Ramos (cell line): ENCODE data around the gene SIGLEC15.
"Not testable (repeated sequence)": the region's sequence is repeated elsewhere in the genome, so short reads cannot be mapped to it uniquely, and the experiment has no call there.

Source experiments
- in situ Hi-C: fragments of 300-500 bp; cut with MboI; formaldehyde crosslinking; loops from one replicate; pipeline ENCODE4 v1.14.3; 2022; ENCODE audit warnings: low sequenced_read_pairs; ENCODE audit not compliant: unreplicated experiment

SIGLEC15 gene

DNA sequence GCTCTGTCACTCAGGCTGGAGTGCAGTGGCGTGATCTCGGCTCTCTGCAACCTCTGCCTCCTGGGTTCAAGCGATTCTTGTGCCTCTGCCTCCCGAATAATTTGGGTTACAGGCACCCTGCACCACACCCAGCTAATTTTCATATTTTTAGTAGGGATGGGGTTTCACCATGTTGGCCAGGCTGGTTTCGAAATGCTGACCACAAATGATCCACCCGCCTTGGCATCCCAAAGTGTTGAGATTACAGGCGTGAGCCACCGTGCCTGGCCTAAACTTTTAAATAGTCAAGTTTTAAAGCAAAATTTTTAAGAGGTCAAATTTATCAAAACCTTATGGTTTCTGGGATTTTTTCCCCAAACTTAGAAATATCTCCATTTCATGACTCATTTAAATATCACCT, 6.7 kb upstream of the SIGLEC15 start:
- in situ Hi-C loops = not testable (repeated sequence)

DNA sequence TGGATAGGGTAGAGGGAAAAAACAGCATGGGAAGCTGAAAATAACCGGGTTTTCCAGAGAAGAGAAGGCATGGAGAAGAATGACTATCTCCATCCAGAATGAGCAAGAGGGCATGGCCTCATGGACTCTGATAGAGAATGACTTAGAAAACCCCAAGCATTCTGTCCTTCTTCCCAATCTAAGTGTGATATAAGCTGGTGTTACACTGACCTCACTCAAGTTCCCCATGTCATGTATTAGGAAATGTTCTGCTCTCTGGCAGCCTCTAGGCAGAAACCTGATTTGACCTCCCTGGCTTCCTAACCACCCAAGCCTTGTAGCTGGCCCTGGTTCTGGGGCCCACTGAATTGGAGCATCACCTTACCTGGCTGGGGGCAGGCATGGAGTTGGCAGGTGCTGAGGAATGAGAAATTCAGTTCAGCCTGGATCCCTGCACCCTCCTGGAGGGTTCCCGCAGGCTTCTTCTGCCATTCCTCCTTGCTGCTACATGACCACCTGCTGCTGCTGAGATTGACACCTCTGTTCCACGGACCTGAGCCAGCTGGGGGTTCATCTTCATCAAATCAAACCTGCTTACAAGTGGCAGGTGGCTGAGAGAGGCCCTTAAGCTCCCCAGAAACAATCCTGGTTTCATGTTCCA, 5.2 kb upstream of the SIGLEC15 start:
- in situ Hi-C loops = no loop called here

DNA sequence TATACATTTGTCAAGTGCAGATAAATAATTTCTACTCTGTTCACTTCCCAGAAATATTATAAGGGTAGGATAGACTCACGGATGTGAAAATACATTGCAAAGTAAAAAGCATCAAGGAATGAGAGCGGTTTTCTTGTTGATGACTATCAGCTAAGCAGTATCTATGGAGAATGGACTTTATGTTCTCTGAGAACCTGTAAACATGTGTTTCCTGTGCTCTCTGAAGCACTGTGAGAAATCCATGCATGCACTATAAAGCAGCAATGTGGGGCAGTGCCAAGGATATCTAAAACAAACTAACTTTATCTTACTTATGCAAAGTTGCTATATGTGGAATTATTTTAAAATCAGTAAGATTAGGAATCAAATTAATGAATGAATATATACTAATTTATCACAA, 4.4 kb upstream of the SIGLEC15 start:
- in situ Hi-C loops = no loop called here

- in situ Hi-C loops = no loop called here
These were observed 3.8 kb upstream of the SIGLEC15 start for GRCh38 chr18:45821711-45822110.

DNA sequence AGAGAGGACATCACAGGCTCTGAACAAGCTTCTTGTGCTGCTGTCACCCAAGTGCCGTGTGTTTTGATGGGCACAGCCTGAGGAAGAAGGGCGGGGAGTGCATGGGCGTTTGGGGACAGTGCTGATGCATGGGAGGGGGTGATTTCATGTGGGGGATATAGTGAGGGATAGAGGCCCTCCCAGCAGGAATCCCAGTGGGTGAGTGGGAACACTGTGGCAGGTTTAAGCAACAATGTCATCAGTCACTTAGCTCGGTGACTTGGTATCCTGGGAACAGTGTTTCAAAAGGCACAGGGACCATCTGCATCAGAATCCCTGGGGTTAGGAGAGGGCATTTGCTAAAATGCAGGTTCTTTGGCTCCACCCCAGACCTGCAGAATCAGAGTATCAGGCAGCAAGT, 609 bp downstream of the SIGLEC15 start:
- in situ Hi-C loops = no loop called here

DNA sequence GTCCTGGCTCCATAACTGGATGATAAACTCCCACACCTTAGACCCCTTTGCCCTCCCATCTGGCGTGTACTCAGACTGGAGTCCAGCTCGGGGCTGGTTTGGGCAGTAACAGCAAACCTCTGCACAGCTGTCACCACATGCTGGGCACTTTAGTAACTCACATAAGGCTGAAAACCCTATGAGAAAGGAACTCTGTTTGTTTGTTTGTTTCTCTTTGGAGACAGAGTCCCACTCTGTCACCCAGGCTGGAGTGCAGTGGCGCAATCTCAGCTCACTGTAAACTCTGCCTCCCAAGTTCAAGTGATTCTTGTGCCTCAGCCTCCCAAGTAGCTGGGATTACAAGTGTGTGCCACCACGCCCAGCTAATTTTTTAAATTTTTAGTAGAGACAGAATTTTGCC, 1.2 kb downstream of the SIGLEC15 start:
- in situ Hi-C loops = not testable (repeated sequence)

DNA sequence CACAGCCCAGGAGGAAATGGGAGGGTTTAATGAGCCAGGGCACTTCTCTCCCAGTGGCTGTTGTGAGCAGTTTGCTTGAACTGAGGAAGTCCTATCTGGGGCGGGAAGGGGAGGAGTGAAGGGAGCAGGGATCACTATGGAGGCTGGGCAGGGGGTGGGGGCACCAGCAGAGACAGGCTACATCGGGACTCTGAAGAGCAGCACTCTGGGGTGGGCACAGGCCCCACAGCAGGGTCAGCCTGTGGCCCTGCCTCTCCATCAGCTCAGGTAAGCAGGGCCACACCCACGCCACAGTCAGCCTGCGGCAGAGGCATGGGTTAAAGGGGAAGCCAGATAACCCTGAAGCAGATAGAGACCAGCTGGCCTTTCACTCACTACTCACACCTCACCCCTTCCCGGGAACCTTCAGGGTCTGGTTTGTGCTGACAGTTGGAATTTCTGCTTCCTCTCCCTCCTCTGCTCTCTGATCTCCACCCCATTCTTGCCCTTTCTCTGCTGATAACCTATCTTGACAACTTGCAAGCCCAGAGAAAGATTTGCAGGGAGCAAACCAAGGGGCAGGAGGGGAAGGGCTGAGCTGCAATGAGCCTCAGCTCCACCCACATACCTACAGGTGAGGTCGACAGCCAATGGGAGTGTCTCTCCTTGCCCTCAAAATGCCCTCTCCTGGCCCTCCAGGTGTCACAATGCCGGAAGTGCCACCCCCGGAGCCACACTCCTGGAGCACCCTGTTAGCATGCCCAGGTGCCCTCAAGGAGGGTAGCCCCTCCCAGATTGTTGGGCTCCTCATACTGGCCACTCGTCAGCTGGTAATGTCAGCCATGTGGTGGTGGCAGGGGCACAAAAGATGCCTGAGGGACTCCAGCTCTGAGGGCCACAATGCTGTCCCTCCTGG, 3.7 kb downstream of the SIGLEC15 start:
- in situ Hi-C loops = no loop called here

GRCh38 chr18:45829855-45830254, 4.4 kb downstream of the SIGLEC15 start:
- in situ Hi-C loops = no loop called here

GRCh38 chr18:45830917-45831316, 5.4 kb downstream of the SIGLEC15 start:
- in situ Hi-C loops = no loop called here

DNA sequence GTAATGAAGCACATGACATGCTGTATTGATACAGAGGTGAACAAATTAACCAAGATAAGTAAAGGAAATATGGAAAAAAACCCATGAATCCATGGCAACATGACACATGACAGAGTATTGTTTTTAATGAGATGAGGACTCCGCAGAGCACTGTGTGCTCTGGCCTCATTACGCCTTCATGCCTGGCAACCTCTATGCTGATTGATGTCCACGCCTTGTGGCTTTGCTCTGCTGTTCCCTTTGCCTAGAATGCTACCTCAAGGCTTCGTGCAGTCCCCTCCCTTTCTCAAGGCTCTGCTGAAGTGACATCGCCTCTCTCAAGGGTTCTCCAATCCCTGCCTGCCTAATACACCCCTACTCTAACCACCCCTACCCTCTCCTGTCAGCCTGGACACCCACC, 8.4 kb downstream of the SIGLEC15 start:
- in situ Hi-C loops = no loop called here

DNA sequence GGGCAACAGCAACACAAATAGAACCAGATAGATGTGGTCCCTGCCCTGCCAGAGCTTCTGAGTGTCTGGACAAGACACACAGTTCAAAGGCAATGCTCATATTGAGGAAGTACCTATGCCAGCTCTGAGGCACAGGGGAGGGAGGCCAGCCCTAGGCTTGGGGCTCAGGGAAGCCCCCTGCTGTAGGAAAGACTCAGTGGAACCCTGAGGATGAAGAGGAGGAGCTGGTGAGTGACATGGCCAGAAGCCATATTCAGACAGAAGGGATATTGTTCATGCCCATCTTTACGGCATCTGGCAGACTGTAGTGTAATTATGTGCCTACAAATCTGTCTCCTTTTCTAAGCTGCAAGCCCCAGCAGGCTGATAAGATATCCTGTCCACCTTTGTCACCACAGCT, 8.8 kb downstream of the SIGLEC15 start:
- in situ Hi-C loops = no loop called here

DNA sequence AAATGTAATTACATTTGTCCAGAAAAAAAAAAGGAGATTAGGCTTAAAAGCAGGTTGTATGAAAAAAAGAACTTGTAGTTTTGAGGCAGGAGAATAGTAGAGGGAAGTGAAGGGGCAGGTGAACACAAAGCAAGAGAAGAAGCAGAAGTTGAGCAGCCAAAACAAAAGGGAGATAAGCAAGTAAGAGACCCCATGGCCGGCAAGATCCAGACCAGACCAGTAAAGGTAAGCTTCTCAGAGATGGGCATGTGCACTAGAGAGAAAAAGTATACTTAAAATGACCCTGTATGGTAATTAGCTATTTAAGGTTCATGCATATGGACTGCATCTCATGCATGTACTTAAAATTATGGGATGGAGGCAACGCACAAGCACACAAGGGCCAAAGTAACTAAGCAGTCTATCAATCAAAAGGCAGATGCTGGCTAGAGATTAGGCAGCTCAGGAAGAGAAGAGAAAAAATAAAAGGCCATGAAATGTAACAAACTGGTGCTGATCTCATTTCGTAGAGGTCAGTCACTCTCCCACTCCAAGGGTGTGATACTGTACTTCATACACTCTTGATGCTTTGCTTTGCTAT, 9.7 kb downstream of the SIGLEC15 start:
- in situ Hi-C loops = no loop called here

DNA sequence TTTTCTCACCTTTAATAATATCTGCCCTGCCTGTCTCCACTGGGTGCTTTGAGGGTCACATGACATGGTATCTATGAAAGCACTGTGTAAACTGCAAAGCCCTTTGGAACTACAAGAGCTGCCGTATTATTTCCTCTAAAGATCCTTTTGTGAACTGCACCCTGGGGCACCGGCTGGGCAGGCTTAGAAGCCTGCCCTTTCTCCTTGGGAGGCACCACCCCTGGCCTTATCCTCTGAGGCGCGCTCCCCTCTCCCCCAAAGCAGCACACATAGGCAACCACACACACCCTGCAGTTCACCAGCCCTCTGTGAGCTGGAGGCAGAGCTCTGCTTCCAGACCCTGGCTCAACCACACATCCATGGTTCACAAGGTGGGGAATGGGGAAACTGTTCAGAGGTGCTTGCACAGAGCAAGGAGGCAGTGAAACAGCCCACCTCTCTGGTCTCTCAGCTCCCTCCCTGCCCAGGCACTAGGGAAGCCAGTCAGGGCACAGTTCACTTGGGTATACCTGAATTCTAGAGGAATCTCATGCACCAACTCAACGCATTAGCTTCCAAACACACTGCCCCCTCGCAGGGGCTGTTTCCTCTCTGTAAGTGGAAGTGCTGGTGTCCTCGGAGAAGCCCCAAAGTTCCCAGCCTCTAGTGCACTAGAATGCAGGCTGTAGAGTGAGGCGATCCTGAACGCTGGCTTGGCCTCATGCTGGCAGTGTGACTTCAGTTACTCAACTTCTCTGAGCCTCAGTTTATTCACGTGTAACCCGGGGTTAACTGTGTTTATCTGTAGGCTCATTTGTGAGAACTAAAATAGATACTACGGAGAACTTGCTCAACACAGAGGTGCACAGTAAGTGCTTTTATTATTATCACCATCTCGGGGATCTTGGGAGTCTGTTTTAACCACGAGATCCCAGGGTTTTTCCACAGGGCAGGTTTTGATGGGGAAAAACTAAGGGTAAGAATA, 11.0 kb downstream of the SIGLEC15 start:
- in situ Hi-C loops = no loop called here

DNA sequence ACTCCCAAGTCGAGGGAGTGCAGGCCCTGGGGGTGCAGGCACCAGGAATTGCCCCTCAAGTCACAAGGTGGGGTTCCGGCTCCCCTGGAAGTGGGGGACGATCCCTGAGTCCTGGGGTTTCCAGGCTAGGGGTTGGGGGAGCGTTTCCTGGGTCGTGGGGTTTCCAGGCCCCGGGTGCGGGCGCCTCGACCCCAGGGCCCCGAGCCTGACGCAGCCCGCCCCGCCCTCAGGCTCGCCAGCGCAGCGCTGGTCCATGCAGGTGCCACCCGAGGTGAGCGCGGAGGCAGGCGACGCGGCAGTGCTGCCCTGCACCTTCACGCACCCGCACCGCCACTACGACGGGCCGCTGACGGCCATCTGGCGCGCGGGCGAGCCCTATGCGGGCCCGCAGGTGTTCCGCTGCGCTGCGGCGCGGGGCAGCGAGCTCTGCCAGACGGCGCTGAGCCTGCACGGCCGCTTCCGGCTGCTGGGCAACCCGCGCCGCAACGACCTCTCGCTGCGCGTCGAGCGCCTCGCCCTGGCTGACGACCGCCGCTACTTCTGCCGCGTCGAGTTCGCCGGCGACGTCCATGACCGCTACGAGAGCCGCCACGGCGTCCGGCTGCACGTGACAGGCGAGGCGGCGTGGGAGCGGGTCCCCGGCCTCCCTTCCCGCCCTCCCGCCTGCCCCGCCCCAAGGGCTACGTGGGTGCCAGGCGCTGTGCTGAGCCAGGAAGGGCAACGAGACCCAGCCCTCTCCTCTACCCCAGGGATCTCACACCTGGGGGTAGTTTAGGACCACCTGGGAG, 12.0 kb downstream of the SIGLEC15 start:
- in situ Hi-C loops = no loop called here

GRCh38 chr18:45838302-45839070, 13.0 kb downstream of the SIGLEC15 start:
- in situ Hi-C loops = no loop called here

DNA sequence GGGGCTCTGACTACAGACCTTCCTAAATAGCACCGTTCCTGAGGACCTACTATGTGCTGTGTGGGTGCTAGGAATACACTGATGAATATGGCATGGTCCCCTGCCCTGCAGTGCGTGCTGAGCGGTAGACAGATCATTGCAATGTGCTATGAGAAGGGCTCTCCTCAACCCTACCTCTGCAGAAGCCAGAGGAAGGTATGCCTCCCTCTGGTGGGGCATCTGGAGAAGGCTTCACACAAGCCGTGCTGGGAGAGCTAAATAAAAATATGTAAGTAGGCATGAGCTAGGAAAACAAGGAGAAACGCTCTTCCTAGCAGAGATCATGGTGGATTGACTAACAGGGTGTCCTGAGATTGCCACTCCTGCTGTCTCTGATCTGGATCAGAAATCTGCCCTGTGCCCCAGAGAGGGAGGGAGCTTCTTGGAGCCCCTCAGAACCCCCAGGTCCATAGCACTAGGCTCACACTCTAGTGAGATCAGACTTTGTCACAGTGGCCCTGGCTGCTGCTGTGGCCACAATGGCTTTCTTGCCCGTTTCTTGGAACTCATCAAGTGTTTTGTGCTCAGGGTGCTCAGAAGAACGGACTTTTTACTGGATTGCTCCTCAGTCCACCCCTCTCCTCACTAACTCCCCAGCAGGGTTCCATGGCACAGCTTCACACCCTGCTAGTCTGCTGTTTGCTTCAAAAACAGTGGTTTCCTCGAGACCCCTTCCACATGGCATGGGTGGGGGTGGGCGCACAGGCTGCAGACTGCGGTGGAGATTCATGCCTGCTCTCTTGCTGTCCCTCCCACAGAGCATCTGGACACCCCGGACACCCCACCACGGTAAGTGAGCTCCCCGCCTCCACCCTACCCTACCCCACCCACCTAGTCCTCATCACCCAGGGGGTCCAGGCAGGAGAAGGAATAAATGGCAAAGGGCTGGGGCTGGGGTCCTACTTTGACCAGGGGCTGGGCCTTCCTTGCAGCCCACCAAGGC, 14.2 kb downstream of the SIGLEC15 start:
- in situ Hi-C loops = no loop called here

- in situ Hi-C loops = no loop called here
These were observed 15.7 kb downstream of the SIGLEC15 start for GRCh38 chr18:45841060-45841764.
